ENCODE data around the gene DAB2IP. TPM values are rescaled to one million over a fixed set of nuclear protein-coding genes. Genes with fewer than 3 reads are reported as not detected.

DAB2IP gene
- total RNA-seq, 2 experiments from 2014 or later, result 0.06 TPM; not detected in 1

DNA sequence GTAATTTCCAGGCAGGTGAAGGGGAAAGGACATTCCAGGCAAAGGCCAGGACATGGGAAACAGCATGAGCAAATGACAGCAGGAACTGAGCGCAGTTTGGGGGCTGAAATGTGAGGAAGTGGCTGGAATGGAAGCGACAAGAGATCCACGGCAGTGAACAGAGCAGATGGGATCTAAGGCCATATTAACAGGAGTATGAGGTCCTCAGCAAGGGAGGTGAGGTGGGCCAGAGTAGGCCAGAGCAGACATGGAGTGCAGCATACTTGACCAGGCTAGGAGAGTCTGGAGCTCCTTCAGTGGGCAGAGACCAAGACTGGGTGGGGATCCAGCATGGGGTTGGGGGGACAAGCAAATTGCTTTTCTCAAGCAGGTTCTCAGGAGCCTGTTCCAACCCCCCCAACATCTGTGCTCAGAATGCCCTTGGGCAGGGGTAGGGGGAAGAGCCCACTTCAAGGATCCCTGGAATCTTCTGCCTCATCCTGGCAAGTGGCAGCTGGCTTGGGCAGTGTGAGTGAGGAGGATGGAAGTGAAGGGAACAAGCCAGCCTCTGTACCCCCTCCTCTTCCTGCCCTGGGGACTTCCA is 34.5 kb downstream of the DAB2IP start:
- H3K27ac Mint-ChIP-seq, result no peak overlapping the region
- CTCF ChIA-PET, result no interaction called here

DNA sequence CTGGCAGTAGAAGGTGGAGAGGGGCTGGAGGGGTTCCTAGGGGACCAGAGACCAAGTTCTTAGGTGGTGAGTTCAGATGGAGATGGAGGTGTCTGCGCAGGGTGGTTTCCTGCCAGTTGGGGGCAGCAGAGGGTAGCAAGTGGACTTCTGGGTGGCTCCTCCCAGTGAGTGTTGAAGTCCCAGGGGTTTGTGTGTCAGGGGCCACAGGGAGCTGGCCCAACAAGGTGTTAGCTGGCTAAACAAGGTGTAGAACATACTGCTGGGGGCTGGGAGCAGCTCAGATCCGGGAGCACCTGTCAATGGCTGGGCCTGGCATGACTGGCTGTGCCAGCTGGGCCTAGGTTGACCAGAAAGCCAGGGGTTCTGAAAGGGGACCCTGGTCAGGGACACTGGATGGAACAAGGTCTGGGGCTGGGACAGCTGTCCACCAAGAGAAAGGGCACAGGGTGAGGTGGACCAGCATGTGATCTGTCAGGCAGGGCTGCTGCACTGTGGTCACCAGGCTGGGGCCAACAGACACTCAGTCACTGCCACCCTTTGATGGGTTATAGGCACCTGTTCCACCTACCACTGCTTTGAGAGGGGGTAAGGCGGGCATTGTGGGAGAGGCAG is 35.6 kb downstream of the DAB2IP start:
- no peak overlapping the region for H3K27ac Mint-ChIP-seq
- DNase-seq (peak in 9 of 14 experiments; percentile 6 to 58 (median 22)), ATAC-seq (ENCODE audit: poor library complexity) (no peak)
- no peaks in the 10 kb centered on the region for H3K9me3 Mint-ChIP-seq
- H3K27me3 ChIP-seq (ENCODE audit: control insufficient read depth in 1 of 2, insufficient read depth in 2 of 2, low read length in 2 of 2), result peaks cover 0 to 3% of the 10 kb centered on the region in 2 experiments
- H3K36me3 Mint-ChIP-seq (ENCODE audit: low read depth), result no peaks in the 10 kb centered on the region
- peaks cover 18% of the 10 kb centered on the region for H3K27me3 Mint-ChIP-seq
- POLR2A ChIA-PET, result no interaction called here
- H3K4me1 ChIP-seq (ENCODE audit: insufficient read depth, low read length), result no peaks in the 10 kb centered on the region
- peaks cover 0 to 8% of the 10 kb centered on the region in 2 experiments for H3K9me3 ChIP-seq (ENCODE audit: control insufficient read depth in 1 of 2, insufficient read depth in 1 of 2, low read length in 2 of 2)
- no peaks in the 10 kb centered on the region for H3K36me3 ChIP-seq (ENCODE audit: insufficient read depth, low read length)
- TF ChIP-seq, protein P1, sequence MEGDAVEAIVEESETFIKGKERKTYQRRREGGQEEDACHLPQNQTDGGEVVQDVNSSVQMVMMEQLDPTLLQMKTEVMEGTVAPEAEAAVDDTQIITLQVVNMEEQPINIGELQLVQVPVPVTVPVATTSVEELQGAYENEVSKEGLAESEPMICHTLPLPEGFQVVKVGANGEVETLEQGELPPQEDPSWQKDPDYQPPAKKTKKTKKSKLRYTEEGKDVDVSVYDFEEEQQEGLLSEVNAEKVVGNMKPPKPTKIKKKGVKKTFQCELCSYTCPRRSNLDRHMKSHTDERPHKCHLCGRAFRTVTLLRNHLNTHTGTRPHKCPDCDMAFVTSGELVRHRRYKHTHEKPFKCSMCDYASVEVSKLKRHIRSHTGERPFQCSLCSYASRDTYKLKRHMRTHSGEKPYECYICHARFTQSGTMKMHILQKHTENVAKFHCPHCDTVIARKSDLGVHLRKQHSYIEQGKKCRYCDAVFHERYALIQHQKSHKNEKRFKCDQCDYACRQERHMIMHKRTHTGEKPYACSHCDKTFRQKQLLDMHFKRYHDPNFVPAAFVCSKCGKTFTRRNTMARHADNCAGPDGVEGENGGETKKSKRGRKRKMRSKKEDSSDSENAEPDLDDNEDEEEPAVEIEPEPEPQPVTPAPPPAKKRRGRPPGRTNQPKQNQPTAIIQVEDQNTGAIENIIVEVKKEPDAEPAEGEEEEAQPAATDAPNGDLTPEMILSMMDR (IDR thresholded peaks at IDR 0.05), result peak; percentile 14
- H3K27ac ChIP-seq (ENCODE audit: low read depth in 1 of 2, low read length in 2 of 2), result no peak overlapping the region
- H3K4me3 ChIP-seq (ENCODE audit: low read length), result no peak overlapping the region
- intact Hi-C loops (cut with DNase I, micrococcal nuclease), result loop anchor here (2.0 to 5.0 kb wide), 2 partner anchors 305 to 306 kb away; no protein-coding TSS in a partner anchor
- CTCF ChIA-PET, result interaction anchor here (0.6 kb wide), 1 partner anchor 52 kb away, joined by 3 read pairs; no protein-coding TSS in a partner anchor
- no peak overlapping the region for H3K4me3 Mint-ChIP-seq
- no peaks in the 10 kb centered on the region for H3K4me1 Mint-ChIP-seq (ENCODE audit: low read depth)

More for the DNA sequence above, 34.5 kb downstream of the DAB2IP start:
- Histone ChIP-seq H3K4me1 (ENCODE audit: insufficient read depth, low read length) (no peaks in the 10 kb centered on the region), H3K27ac (ENCODE audit: low read depth in 1 of 2, low read length in 2 of 2) (no peak overlapping the region), H3K27me3 (ENCODE audit: control insufficient read depth in 1 of 2, insufficient read depth in 2 of 2, low read length in 2 of 2) (peaks cover 0 to 3% of the 10 kb centered on the region in 2 experiments), H3K36me3 (ENCODE audit: insufficient read depth, low read length) (no peaks in the 10 kb centered on the region), H3K4me3 (ENCODE audit: low read length) (no peak overlapping the region), H3K9me3 (ENCODE audit: control insufficient read depth in 1 of 2, insufficient read depth in 1 of 2, low read length in 2 of 2) (peaks cover 0 to 8% of the 10 kb centered on the region in 2 experiments)
- Mint-ChIP-seq H3K36me3 (ENCODE audit: low read depth) (no peaks in the 10 kb centered on the region), H3K4me1 (ENCODE audit: low read depth) (no peaks in the 10 kb centered on the region), H3K27me3 (peaks cover 18% of the 10 kb centered on the region), H3K4me3 (no peak overlapping the region), H3K9me3 (no peaks in the 10 kb centered on the region)
- TF ChIP-seq, protein P1 (IDR thresholded peaks at IDR 0.05), result no peak
- DNase-seq (no peak), ATAC-seq (ENCODE audit: poor library complexity) (no peak)
- POLR2A ChIA-PET, result no interaction called here
- intact Hi-C loops (cut with DNase I, micrococcal nuclease), result loop anchor here (2.0 to 5.0 kb wide), 2 partner anchors 306 to 307 kb away; no protein-coding TSS in a partner anchor

DNA sequence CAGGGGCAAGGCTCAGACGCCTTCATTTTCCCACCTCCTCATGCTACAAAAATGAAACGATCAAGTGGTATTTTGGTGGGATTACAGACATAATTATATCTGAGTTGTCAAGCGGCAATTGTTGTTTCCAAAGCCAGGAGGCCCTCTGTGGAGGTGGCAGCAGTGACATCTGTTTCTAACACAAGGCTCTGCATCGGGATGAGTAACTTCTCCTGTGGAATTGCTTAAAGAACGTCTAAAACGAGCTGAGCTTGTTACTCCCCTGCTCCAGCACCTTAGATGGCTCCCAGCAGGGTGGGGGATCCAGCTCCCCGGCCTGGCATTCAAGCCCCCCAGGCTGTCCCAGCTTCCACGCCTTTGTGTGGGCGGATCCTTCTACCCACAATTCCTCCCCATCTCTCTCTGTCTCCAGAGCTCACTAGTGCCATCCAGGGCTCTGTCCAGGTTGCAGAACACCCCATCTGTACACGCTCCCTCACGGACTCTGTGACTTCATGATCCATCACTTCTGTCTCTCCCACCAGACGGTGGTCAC is 36.8 kb downstream of the DAB2IP start:
- no peak overlapping the region for H3K4me3 Mint-ChIP-seq
- intact Hi-C loops (cut with DNase I, micrococcal nuclease), result loop anchor here in 1 of 2 experiments (5.0 kb wide), 1 partner anchor 304 kb away; no protein-coding TSS in a partner anchor
- Histone ChIP-seq H3K4me3 (ENCODE audit: low read length) (no peak overlapping the region), H3K4me1 (ENCODE audit: insufficient read depth, low read length) (no peaks in the 10 kb centered on the region), H3K9me3 (ENCODE audit: control insufficient read depth in 1 of 2, insufficient read depth in 1 of 2, low read length in 2 of 2) (peaks cover 0 to 8% of the 10 kb centered on the region in 2 experiments), H3K27me3 (ENCODE audit: control insufficient read depth in 1 of 2, insufficient read depth in 2 of 2, low read length in 2 of 2) (peaks cover 0 to 3% of the 10 kb centered on the region in 2 experiments), H3K36me3 (ENCODE audit: insufficient read depth, low read length) (no peaks in the 10 kb centered on the region), H3K27ac (ENCODE audit: low read depth in 1 of 2, low read length in 2 of 2) (no peak overlapping the region)
- H3K27me3 Mint-ChIP-seq, result peaks cover 17% of the 10 kb centered on the region
- no peak overlapping the region for H3K27ac Mint-ChIP-seq
- TF ChIP-seq, protein P1 (IDR thresholded peaks at IDR 0.05), result no peak
- ChIA-PET POLR2A (no interaction called here), CTCF (no interaction called here)
- no peaks in the 10 kb centered on the region for H3K36me3 Mint-ChIP-seq (ENCODE audit: low read depth)
- ATAC-seq (ENCODE audit: poor library complexity) (no peak), DNase-seq (no peak)
- no peaks in the 10 kb centered on the region for H3K4me1 Mint-ChIP-seq (ENCODE audit: low read depth)
- no peaks in the 10 kb centered on the region for H3K9me3 Mint-ChIP-seq

All from CD4-positive, alpha-beta T cell (primary cell).